Renal cortical epithelial cell (primary cell): ENCODE results near the gene CLN6. TPM values are rescaled to one million over a fixed set of nuclear protein-coding genes. Genes with fewer than 3 reads are reported as not detected.
"Not testable (repeated sequence)": the region's sequence is repeated elsewhere in the genome, so short reads cannot be mapped to it uniquely, and the experiment has no call there.

ENCODE experiments used
- DNase-seq: peaks from one replicate; pipeline ENCODE4 v3.0.0-alpha.2; 2011; ENCODE audit warnings: low read depth
- total RNA-seq: library from RNA; depleted of rRNA; stranded (reverse); fragments of >200 nt; gene quantifications from 2 replicates; pipeline ENCODE4 v1.2.3, GENCODE V29; 2014

The CLN6 gene
- total RNA-seq, 1 donor from 2014 or later, result 6.6 TPM

- no peak for DNase-seq
Observed at GRCh38 chr15:68224108-68224507, 5.4 kb downstream of the CLN6 start.

DNA sequence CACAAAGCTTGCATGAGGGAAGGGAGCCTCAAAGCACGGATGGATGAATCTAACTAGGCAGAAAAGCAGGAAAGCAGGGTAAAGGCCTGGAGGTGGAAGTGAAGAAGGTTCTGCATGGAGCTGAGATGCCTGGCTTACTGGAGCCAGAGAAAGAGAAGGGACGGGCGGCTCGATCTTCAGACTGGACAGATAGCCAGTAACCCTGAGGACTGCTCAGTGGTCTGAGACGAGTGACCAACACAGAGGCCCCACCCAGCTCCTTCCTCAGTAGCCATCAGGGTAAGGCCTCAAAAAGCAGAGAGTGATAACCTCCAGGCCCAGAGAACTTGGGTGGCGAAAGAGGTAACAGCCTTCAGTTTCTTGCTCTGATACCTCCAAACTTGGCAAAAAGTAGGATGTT is 6.4 kb downstream of the CLN6 start:
- no peak for DNase-seq

- not testable (repeated sequence) for DNase-seq
Observed at GRCh38 chr15:68222432-68222743, 7.1 kb downstream of the CLN6 start.

- DNase-seq, result not testable (repeated sequence)
Observed at GRCh38 chr15:68221530-68222431, 7.7 kb downstream of the CLN6 start.

DNA sequence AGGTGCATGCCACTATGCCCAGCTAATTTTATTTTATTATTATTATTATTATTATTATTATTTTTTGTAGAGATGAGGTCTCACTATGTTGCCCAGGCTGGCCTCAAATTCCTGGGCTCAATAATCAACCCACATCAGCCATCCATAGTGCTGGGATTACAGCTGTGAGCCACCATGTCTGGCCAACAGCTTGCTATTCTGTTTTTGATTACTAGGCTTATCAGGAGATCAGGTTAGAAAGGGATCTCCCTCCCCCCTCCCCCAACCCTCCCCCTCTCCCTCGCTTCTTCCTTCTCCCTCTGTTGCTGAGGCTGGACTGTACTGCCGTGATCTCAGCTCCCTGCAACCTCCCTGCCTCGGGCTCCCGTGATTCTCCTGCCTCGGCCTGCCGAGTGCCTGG is 8.6 kb downstream of the CLN6 start:
- DNase-seq, result no peak

DNA sequence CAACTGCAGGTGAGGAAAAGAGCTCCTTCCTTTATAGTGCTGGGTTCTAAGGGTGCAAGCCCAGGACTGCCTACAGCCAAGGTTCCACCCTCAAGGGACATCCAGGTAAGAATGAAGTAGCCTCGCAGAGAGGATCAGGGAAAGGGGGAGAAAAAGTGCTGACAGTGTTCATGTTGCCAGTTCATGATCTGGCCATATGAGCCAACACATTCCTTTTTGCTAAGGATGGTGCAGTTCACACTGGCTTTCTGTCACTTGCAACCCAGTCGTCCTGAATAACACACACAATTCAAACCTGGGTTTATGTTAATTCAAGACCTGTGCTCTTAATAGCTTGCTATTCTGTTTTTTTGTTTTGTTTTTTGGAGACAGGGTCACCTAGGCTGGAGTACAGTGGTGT is 9.0 kb downstream of the CLN6 start:
- DNase-seq, result no peak

DNA sequence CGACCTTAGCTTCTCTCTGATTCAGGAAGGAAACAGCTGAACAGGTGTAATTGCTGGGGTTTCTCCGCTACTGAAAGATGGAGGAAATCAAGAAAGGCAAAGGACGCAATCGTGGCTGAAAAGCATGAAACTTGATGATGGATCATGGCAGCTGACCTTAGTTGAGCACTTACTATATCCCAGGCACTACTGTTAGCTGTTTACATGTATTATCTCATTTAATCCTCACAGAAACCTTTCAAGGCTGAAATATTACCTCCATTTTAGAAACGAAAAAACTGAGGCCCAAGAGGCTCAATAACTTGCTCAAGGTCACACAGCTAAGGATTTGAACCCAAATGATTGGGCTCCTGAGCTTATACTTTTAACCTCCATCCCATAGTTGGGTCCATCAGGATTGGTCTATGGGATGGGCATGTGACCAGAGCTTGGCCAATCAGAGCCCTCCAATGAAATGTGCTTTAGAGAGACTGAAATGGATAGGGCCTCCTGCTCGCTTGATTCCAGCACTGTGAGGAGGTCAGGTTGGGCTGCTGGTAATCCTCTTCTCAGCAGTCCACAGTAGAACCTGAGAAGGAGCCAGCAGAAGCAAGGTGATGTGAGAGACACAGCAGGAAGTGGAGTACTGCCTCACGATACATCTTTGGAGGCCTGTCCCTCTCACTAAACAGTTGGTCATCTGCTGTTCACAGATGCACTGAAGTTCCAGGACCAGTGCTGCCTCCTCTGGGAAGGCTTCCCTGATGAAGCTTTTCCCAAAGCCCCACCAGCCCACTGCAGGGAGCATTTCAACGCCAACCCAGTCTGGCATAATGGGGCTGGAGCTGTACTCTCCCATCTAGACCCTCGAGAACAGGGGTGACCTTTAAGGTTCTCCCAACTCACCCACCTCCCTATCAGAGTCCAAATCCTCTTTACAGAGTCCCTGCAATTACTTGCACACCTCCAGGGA is 10.4 kb downstream of the CLN6 start:
- DNase-seq, result no peak

DNA sequence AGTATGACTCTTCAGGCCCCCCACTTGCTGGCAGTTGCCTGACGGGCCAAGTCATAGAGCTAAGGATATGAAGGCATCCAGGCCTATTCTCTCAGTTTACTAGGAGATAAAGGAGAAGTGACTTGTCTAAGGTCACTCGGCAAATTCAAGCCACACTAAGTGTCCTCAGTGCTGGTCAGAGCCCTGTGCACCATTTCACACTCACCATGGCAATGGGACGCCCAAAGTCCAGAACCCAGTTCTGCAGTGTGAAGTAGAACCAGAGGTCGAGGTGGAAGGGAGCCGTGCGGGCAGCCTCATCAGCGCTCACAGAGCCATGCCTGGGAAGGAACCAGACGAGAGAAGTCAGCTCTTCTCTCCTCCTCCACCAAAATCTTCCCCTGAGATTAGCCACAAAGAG is 11.2 kb downstream of the CLN6 start:
- DNase-seq, result no peak

DNA sequence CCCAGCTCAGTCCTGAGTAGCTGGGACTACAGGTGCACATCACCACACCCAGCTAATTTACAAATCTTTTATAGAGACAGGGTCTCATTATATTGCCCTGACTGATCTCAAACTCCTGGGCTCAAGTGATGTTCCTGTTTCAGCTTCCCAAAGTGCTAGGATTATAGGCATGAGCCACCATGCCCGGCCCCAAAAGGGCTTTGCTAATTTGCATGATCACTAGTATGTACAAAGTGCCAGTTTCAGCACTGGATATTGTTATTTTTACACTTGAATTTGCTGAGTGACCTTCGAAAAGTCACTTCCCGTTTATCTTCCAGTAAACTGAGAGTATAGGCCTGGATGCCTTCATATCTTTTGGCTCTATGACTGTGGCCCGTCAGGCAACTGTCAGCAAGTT is 12.2 kb downstream of the CLN6 start:
- no peak for DNase-seq

- no peak for DNase-seq
Observed at GRCh38 chr15:68214838-68215254, 14.7 kb downstream of the CLN6 start.

- DNase-seq, result no peak
Observed at GRCh38 chr15:68213991-68214837, 15.3 kb downstream of the CLN6 start.

GRCh38 chr15:68213491-68213845 is 16.1 kb downstream of the CLN6 start:
- not testable (repeated sequence) for DNase-seq

GRCh38 chr15:68211656-68212320 is 17.7 kb downstream of the CLN6 start:
- DNase-seq, result no peak

DNA sequence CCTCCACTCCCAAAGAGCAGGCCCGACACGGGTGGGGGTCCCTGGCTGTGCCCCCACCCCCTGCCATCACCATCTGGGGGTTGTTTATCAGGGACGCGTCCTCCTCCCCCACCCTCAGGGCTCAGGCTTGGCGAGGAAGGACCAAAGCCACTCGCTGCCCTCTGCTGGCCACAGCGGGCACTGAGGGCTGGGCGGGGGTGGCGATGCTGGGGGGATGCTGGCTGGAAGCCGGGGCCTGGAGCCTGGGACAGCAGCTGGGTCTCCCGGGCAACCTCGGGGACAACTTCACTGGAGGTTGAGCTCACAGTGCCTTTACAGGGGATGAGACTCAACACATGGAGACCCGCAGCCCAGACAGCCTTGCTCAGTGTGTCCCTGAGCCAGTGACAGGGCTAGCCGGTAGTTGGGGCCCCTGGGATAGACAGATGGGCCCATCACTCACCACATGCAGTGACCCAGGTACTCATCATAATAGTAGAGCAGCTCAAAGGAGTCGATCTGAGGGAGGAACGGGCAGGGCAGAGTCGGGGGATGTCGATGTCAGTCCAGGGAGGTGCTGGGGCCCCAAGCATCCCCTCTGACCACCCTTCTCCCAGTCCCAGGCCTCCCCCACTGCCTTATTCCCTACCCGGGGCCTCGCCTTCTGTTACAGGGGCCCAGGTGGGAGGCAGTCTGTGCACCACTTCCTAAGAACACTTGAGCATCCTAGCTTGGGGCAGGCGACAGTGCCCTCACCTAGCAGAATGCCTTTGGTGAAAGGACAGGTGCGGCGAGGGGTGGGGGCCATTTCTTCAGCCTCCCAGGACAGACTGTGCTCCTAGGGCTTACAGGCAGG is 18.5 kb downstream of the CLN6 start:
- DNase-seq, result no peak

DNA sequence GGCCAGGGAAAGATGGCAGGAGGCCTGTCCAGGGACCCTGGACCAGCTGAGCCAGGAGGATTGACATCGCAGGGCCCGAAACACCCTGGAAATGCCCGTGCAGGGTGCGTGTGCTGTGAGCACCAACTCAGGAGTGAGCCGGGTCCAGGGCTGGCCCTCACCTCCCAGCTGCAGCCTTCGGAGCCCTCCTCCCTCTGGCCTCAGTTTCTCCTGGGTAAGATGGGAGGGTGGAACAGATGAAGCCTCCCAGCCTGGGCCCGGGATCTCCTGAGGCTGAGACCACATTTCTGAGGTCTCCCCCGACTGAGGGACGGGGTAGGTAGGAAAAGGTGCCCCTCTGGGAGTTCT is 19.1 kb downstream of the CLN6 start:
- no peak for DNase-seq

DNA sequence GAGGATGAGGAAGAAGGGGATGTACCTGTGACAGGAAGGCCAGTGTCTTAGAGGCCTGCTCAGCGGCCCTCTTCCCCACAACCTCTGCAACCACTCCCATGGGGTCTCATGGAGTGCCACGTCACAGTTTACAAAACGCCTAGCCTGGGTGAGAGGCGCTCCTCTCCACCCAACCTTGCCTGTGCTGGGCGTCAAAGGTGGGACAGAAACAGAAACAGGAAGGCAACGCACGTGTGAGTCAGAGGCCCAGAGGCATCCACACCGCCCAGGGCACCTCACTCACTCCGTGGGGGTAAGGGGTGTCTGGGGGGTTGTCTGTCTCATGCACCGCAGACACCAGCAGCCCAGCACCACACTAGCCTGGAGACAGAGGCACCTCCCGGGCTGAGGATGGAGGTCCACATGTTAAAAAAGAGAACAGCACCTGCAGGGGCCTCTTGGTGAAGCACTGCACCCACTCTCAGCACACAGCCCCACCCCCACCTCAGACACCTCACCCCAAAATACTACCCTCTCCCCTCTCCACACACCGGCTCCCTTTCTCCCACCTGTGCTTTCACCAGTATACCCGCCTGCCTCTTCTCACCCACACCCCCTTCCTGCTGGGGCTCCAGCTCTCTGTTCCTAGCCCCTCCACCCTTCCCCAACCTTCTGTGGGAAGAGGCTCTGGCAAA is 19.7 kb downstream of the CLN6 start:
- no peak for DNase-seq

DNA sequence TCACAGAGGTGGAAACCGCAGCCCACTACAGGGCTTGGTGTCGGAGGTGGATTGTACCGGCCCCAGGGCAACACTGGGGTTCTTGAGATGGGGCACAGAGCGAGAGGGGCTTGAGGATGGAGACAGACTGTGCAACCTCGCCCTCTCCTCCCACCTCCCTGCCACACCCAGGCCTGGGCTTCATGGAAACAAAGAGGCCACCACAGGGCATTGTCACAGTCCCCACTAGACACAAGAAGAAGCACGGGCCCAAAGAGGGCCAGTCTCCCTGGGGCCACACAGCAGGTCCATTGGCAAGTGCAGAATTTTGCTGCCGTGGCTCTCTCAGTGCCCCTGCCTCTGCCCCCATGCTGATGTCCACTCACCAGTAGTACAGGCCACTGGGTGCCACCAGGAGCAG is 20.3 kb downstream of the CLN6 start:
- DNase-seq, result no peak

DNA sequence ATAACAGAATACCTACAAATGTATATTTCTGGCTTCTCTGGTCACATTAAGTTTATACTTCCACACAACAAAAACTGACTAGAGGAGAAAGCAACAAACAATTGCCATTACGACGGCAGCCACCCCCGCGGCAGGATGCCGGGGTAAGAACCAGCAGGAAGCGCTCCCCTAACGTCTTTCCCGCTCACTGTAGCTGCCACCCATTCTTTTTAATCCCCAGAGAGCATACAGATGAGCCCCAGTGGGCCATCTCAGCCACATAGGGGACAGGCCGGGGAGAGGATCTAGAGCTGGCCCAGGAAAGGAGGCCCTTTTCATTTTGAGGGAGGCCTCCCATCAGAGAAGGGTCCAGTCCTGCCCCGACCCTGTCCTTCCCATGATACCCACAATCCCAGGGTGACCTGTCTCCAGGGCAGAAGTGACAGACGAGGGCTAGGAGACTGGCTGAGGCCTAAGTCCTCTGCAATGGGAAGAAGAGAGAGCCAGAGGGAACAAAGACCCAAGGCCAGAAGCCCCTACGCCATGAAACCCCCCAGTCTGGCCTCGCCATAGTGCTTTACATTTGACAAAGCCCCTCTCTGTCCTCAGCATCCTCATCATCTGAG is 20.8 kb downstream of the CLN6 start:
- DNase-seq, result no peak

DNA sequence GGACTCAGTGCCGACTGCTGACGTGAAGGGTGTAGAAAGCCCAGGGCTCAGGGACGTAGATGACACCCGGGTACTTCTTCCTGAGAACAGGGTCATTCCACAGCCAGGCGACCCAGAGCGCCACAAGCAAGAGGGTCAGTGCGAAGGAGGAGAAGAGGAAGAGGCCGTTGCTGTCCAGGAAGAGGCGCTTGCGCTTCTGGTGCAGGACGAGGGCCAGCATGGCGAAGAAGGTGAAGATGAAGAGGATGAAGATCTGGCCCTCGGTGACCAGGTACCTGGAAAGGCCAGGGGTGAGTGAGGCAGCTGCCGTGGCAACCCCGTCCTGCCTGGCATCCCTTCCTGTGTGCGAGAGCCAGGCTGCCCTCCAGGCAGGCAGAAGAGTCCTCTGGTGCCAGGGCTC is 21.4 kb downstream of the CLN6 start:
- no peak for DNase-seq
